DND-41 (cell line): ENCODE measurements around the gene CD72.

Source experiments
- EZH2 ChIP-seq: IDR thresholded peaks from 3 replicates; pipeline ENCODE4 v1.6.1; 2012; ENCODE audit warnings: borderline replicate concordance, low read depth, mild to moderate bottlenecking, moderate library complexity, low read length, inconsistent platforms; ENCODE audit not compliant: severe bottlenecking
- TF ChIP-seq, protein P1 (sequence below): IDR thresholded peaks from 2 replicates; pipeline ENCODE4 v1.5.1; 2012; ENCODE audit warnings: borderline replicate concordance, low read length, moderate library complexity, mild to moderate bottlenecking; ENCODE audit not compliant: poor library complexity, severe bottlenecking; ENCODE audit errors: extremely low read depth

DNA sequence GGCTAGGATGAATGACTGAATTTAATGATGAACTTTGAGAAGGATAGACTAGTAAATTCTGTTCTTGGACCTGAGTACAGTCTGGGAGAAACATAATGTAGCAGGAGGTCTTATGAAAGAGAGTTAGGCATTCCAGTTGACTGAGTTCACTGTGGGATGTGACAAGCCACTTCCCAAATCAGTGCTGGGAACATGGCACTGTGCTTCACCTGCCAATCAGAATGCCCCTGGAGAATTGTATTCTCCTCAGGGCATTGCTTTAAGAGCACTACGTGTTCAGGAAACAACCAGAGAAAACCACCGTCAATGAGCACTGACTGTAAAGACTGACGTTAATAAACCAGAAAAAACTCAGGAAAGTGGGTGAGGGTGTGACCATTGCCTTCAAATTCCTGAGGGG, 41.1 kb upstream of the CD72 start:
- TF ChIP-seq, protein P1, sequence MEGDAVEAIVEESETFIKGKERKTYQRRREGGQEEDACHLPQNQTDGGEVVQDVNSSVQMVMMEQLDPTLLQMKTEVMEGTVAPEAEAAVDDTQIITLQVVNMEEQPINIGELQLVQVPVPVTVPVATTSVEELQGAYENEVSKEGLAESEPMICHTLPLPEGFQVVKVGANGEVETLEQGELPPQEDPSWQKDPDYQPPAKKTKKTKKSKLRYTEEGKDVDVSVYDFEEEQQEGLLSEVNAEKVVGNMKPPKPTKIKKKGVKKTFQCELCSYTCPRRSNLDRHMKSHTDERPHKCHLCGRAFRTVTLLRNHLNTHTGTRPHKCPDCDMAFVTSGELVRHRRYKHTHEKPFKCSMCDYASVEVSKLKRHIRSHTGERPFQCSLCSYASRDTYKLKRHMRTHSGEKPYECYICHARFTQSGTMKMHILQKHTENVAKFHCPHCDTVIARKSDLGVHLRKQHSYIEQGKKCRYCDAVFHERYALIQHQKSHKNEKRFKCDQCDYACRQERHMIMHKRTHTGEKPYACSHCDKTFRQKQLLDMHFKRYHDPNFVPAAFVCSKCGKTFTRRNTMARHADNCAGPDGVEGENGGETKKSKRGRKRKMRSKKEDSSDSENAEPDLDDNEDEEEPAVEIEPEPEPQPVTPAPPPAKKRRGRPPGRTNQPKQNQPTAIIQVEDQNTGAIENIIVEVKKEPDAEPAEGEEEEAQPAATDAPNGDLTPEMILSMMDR: no peak
- no peak for TF ChIP-seq EZH2
